Stimulated activated CD4-positive, alpha-beta T cell treated with anti-CD3 and anti-CD28 coated beads, Interleukin-12 subunit alpha, Interleukin-12 subunit beta, amount 100 ng/mL, for 24 hours (primary cell): ENCODE results near the gene PAM.
"Not testable (repeated sequence)": the region's sequence is repeated elsewhere in the genome, so short reads cannot be mapped to it uniquely, and the experiment has no call there.

Source experiments
- DNase-seq, 2 experiments: peaks; one replicate each; pipeline ENCODE4 v3.0.0-alpha.2; 2020; ENCODE audit warnings: low read depth in 2 of 2

Gene PAM

DNA sequence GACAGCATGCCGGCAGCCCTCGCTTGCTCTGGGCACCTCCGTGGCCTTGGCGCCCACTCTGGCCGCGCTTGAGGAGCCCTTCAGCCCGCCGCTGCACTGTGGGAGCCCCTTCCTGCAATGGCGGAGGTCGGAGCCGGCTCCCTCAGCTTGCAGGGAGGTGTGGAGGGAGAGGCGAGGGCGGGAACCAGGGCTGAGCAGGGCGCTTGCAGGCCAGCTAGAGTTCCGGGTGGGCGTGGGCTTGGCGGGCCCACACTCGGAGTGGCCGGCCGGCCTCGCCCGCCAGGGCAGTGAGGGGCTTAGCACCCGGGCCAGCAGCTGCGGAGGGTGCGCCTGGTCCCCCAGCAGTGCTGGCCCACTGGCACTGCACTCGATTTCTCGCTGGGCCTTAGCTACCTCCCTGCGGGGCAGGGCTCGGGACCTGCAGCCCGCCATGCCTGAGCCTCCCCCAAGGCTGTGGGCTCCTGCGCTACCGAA lies 3.2 kb upstream of the PAM start:
- DNase-seq = not testable (repeated sequence)

DNA sequence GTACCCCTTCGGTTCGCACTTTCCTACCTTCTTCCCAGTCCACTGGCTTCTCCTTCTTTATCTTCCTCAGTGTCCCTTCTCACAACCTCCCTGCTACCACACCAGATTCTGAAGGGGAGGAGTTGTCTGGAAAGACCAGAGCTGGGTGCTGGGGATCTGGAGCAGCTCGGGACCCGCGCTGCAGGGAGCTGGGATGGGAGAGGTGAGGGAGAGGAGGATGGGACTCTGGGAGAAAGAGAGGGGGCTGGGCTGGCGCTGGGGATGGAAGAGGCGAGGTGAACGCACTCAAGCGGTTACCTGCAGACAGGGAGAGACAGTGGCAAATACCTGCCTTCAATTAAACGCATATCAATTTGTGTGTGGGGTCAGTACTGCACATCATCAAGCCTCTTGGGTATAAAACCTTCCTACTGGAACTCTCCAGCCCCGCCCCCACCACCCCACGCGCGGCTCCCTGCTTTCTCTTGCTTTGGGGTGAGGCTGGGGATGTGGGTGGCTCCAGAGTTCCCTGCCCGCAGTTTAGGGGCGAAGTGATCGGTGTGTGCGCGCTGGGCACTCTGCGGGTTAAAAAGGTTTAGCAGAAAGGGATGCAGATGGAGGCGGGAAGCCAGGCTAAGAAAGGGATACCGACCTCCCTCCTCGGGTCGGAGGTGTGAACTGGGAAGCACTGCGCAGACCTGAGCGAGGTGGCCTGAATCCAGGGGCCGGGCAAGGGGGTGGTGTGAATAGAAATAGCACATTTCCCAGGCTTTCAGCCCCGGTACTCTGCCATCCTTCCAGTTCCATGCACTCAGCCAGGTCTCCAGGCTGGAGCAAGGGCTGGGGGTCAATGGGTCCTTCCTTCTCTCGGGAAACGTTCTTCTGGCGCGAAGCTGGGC lies 977 bp upstream of the PAM start:
- DNase-seq = peak in 1 of 2 experiments; percentile 17

DNA sequence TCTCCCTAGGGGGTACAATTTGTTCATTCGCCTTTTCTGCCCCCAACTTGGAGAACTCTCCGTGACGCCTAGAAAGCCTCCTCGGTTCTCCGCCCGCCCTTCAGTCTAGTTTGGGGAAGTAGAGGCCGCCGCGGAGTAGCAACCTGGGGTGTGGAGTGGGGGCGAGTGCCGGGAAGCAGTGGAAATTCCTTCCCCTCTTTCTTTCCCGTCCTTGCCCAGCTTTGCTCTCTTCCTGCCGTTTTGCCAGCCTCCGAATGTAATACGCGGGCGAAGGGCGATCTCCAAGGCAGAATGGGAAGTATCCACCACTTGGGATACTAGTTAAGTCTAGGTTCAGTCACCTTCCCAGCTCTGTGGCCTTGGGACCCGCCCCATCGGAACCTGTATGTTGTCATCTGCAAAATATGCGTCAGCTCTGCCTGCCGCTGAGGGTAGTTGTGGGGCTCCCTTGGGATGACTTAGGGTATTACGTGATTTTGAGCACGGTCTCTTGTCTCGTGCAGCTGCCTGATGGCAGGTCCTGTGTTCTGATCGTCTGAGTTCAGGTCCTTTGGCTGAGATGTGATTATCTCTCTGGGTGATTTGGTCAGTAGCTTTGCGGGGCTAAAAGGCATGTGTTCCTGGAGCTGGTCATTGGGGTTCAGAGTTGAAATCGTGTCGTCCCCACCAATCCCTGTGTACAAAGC lies 724 bp downstream of the PAM start:
- peak; percentile 67 to 74 for DNase-seq

DNA sequence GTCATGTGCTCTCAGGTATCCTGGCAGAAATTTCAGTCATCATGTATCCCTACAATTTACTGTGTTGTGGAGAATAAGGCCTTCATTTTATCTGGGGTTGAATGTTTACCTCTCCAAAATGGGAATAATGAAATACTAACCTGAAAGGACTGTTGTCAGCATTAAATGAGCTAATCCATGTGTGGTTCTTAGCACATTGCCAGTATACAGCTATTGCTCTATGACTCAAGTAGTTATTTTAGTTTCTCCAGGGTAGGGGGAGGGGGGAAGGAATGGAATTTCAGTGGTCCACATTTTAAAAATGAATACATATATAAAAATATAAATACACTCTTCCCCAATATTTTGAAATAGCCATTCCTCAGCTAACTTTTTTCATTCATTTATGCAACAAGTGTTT lies 3.5 kb downstream of the PAM start:
- DNase-seq = no peak

DNA sequence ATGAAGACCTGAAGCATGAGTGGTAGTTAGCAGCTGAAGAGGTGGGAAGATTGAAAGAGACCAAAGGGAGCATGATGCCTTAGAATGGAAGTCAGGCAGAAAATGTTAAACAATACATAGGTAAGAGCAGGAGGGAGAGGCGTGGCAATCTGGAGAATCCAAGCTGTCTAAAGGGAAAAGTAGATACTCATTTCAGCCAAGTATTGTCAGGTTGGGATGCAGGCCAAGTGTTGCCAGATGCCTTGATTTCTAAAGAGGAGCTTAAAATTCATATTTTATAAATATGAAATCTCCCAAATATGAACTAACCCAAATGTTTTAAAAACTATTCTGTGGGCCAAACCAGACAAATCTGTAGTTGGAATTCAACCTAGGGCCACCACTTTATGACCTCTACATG lies 4.2 kb downstream of the PAM start:
- DNase-seq = no peak

DNA sequence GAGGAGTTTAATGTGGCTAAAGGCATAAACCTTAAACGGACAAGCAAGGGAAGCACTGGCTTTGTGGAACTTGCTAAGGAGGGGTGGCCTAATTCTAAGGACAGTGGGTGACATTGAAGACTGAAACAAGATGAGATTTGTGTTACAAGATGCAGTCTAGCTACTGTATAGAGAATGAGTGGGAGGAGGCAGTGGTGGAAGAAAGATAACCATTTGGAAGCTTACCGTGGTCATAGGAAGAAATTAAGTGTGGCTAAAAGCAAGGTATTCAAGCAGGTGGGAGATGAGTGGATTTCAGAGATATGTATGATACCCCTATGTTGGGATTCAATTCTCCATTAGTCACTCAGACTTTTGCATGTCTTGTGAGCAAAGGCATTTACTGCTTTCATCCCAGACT lies 4.6 kb downstream of the PAM start:
- DNase-seq = no peak

DNA sequence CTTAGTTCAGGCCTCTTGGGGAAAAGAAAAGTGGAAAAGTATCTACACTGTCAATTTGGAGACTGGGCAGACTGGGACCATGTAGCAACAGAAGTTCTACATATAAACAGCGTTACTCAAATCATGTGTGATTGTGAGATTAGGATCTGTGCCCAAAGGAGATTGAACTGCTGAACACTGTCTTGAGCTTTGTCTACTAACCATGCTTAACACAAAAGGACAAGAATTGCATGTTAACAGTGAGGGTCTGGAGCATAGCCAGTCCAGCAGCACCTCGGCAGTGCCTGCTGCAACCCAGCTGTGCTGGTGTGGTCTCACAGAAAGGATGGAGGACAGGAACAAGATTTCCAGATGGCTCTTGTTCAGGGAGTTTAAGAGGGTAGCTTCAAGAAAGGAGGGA lies 5.7 kb downstream of the PAM start:
- DNase-seq = no peak

DNA sequence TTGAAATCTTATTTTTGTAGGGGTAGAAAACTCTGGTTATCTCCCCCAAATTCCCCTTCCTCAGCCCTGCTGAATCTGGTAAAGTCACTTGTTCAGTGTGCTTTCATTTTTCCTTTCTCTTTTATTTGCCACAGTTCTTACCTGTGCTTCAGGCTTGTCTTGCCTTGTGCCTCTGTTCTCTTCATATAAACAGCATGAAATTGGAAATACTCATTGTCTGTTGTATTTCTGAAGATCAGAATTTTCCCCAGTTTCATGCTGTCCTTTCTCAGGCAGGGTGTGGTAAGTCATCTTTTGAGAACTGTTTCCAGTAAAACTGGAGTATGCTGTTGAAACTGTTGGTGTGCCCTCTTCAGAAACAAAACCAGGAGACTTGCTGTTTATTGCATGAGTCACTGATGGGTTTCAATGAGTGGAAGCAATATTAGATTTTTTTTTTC lies 7.0 kb downstream of the PAM start:
- DNase-seq = no peak

DNA sequence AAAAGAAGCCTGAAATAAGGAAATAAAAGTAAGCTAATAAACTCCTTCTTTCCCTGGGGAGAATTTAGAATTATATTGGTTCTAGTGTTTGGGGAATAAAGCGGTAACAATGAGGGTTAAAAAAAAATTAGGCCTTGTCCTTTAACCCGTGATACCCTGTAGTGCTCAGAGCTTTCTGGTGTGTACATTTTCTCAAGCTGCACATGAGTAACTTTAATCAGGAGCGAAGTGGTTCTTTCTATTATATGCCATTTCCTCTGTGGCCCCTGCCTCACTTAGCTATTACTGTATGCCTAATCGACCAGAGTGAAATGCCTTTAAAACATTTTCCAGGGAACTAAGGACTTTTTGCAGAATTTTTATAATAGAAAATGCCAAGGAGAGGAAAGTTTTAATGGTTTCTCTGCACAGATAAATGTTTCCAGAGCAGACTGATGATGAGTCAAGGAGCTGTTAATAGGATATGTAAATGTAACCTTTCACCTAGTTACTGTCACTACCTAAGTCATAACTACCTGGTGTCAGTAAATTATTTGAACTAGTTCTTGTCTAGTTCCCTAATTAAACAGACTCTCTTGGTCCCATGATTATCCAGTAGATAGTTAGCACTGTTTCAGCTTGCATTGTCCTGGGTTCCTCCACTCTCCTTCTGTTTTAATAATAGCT lies 7.6 kb downstream of the PAM start:
- no peak for DNase-seq

DNA sequence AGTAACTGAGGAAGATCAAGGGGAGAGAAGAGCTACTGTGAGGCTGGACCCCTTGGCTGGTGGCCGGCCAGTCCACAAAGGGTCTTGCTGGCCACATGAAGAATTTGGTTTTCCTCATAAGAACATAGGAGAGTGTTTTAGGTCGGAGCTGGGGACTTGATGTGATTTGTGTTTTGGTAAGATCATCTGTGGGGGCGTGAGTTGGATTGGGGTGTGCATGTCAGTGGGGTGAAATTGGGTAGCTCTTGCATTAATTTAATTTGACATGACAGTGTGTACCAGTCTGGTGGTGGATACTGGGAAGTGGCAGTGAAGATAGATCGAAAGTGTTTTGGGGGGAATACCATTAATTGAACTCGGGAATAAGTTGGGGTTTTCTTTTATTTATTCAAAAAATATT lies 8.6 kb downstream of the PAM start:
- no peak for DNase-seq

DNA sequence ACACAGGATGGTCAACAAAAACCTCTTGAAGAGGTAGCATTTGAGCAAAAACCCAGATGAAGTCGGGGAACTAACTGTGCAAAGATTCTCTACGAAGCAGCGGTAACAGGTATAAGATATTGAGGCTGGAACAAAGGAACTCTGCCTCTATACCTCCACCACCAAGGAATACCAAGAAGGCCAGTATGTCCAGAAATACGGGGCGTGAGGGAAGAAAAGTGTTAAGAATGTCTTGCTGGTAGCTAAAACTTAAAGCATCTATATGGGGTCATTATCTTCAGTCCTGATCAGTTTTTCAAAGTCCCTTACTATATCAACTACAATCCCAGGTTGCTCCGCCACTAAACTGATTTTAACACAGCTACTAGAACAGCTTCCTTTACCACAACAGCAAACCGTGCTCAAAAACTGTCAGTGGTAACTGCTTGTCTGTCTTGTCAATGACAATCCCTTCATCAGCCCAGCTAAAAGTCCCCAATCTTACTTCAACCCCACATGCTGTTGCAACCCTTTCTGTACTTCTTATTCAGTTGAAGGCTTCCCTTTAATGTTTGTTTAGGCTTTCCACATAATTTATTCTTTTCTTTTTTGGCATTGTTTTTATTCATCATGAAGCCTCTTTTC lies 9.4 kb downstream of the PAM start:
- no peak for DNase-seq

DNA sequence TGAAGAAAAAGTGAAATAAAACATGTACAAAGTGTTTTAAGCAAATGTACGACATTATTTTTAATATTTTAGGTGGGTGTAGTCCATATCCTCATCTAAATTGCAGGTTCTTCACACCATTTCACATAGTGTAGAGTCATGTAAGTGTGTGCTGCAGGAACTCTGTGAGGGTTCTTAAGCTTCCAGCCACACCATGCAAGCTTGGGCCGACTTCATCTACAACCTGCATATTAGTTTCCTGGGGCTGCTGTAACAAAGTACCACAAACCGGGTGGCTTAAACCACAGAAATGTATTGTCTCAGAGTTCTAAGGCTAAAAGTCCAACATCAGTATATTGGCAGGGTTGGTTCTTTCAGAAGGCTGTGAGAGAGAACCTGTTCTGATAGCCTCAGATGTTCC lies 10.2 kb downstream of the PAM start:
- DNase-seq = no peak

DNA sequence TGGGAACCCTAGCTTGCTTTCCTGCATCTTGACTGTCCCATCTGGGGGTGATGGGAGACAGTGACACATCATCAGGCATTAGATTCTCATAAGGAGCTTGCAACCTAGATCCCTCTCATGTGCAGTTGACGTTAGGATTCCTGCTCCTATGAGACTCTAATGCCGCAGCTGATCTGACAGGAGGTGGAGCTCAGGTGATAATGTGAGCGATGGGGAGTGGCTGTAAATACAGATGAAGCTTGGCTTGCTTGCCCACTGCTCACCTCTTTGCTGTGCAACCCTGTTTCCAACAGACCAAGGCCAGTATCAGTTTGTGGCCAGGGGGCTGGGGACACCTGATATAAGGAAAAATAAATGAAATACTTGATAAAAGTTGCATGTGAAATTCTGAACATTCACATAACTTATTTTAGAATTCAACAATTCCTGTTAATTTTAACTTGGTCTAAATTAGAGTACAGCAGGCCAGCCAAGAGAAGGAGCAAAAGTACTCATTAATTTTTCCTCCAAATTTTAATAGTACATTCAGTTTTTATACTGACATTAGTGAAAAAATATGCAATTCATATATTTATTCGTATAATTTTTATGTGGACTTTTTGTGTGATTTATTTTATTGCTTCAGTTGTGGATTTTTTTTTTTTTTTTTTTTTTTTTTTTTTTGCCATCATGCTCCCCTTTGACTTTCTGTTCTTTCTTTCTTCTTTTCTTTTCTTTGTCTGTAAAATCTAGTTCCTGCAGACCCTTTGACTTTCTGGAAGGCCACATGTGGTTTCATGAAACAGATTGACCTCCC lies 11.4 kb downstream of the PAM start:
- no peak for DNase-seq

DNA sequence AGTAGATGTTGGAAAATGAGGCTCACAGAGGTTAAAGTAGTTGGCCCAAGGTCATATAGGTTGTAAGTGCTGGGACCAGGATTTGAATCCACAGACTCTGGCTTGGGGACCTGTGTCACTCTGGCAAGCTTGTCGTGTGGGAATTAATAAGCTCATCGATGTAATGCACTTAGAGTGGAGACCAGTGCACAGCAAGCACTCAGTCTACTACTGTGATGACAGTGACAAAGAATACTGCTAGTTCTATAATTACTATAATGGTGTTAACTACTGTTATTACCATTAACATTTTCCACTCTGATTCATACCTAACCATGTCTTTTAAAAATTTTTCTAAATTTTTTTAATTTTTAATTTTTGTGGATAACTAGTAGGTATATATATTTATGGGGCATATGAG lies 12.8 kb downstream of the PAM start:
- DNase-seq = no peak

DNA sequence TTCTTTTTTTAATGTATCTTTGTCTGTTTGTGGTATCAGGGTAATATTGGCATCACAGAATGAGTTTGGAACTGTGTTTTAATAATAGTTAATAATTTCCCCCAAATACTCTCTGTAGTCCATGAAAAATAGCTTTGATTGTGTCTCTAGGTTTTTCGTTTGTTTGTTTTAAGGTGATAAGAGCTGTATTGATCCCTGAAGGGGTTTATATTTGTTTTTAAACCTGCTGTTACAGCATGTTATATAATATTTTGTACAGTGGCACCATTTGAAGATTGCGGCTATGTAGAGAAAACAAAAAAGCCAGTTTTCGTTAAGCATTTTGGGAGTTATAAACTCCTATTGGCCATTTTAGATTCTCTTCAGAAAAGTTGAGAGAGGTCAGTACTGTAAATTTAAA lies 15.7 kb downstream of the PAM start:
- no peak for DNase-seq

DNA sequence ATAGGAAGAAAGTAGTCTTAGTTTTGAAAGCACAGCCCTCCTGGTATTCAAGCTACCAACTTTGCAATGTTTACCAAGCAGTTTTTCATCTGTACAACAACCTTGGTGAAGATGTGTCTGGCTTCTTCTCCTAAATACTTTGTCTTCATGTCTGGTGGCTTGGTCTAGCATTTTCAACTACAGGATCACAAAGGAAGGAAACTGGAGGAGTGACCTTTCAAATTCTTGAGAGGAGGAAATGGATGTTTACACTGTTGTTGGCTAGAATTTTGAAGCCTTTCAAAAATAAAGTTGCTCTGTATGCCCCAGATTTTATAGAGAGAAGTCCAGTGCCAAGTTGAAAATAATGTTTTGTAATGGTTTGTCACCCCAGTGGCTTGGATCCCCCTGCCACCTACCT lies 16.3 kb downstream of the PAM start:
- DNase-seq = no peak

DNA sequence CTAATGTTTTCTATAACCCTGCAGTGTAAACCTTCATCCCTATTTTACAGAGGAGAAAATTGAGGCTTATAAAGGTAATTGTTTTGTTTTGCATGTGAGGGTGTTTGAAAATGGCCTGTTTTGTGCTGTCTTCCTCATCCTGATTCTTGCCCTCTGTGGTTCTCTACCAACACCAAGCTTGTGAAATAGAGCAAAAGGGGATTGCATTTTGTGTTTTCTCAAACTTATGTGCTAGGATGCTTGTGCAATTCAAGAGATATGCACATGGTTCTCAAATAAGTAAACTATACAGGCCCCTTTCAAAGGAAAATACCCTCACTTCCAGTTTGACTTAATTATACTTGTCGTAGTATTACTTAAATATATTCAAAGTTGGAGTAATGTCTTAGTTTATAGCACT lies 17.2 kb downstream of the PAM start:
- no peak for DNase-seq

DNA sequence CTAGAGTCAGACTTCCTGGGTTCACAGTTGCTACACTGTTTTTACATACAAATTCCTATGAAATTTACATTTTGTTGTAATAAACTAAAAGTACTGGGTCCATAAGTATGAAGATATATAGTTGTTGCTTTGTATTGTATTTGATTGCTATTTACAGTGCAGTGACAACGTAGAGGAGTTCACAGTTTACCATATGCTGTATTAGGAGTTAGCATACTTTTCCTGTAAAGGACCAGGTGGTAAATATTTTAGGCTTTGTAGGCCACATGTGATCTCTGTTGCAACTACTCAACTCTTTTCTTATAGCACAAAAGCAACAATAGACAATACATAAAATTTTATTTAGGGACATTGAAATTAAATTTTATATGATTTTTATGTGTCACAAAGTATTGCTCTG lies 18.0 kb downstream of the PAM start:
- no peak for DNase-seq

DNA sequence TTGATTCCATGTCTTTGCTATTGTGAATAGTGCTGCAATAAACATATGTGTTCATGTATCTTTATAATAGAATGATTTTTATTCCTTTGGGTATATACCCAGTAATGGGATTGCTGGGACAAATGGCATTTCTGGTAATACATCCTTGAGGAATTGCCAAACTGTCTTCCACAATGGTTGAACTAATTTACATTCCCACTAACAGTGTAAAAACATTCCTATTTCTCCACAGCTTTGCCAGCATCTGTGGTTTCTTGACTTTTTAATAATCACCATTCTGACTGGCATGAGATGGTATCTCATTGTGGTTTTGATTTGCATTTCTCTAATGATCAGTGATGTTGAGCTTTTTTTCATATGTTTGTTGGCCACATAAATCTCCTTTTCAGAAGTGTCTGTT lies 20.7 kb downstream of the PAM start:
- not testable (repeated sequence) for DNase-seq

DNA sequence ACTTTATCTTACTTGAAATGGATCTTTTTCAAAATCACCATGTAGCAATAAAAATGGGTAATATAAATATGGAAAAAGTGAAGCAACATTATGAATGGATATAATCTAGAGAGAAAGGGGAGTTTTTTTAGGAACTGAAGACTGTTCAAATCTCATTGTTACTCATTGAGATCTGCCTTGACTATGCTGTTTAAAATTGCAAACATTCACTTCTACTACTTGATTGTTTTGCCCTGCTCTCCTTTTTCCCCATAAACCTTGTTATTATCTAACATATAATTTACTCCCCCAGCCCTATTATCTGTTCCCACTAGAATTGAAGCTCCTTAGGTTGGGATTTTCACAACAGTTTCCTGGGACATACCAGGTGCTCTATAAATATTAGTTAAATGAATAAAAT lies 22.0 kb downstream of the PAM start:
- DNase-seq = no peak

DNA sequence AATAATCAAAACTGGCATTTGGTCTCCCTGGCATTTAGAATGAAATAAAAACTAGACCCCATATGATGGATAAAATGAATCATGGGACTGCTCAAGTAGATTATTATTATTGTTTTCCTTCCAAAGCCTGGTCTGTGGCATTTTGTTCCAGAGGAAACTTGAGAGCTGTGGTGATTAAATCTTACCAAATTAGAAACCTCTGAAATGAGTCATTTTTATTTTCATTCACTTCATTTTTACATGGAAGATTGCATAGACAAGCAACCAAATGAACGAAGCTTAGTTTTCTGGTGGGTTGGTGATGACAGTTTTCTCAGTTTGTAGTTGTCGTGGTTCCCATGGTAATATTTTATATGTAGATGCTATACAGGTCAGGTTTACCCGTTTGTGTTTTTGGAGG lies 23.4 kb downstream of the PAM start:
- no peak for DNase-seq
